ENCODE measurements around the gene SBF2.

SBF2 gene

GRCh38 chr11:9739123-9739900 is 554.7 kb downstream of the SBF2 start:
- no peak overlapping the region for H3K4me3 ChIP-seq (ENCODE audit: low read depth, low read length)
- TF ChIP-seq CTCF (conservative IDR thresholded peaks at IDR 0.05; ENCODE audit: low read depth, low read length) = no peak
- DNase-seq (ENCODE audit: low read depth) = no peak

- DNase-seq (ENCODE audit: low read depth) = no peak
- no peak overlapping the region for H3K4me3 ChIP-seq (ENCODE audit: low read depth, low read length)
- no peak for TF ChIP-seq CTCF (conservative IDR thresholded peaks at IDR 0.05; ENCODE audit: low read depth, low read length)
These were observed 555.3 kb downstream of the SBF2 start for GRCh38 chr11:9738707-9739106.

- DNase-seq (ENCODE audit: low read depth) = peak; percentile 42
- H3K4me3 ChIP-seq (ENCODE audit: low read depth, low read length) = no peak overlapping the region
- no peak for TF ChIP-seq CTCF (conservative IDR thresholded peaks at IDR 0.05; ENCODE audit: low read depth, low read length)
These were observed 555.9 kb downstream of the SBF2 start for GRCh38 chr11:9738116-9738515.

GRCh38 chr11:9736365-9736764 is 557.7 kb downstream of the SBF2 start:
- TF ChIP-seq CTCF (conservative IDR thresholded peaks at IDR 0.05; ENCODE audit: low read depth, low read length) = no peak
- no peak overlapping the region for H3K4me3 ChIP-seq (ENCODE audit: low read depth, low read length)
- DNase-seq (ENCODE audit: low read depth) = no peak

- TF ChIP-seq CTCF (conservative IDR thresholded peaks at IDR 0.05; ENCODE audit: low read depth, low read length) = no peak
These were observed 558.1 kb downstream of the SBF2 start for GRCh38 chr11:9735919-9736318.

GRCh38 chr11:9735236-9735635 is 558.8 kb downstream of the SBF2 start:
- no peak overlapping the region for H3K4me3 ChIP-seq (ENCODE audit: low read depth, low read length)
- TF ChIP-seq CTCF (conservative IDR thresholded peaks at IDR 0.05; ENCODE audit: low read depth, low read length) = no peak
- DNase-seq (ENCODE audit: low read depth) = no peak

More at GRCh38 chr11:9735919-9736318, 558.1 kb downstream of the SBF2 start:
- no peak overlapping the region for H3K4me3 ChIP-seq (ENCODE audit: low read depth, low read length)
- DNase-seq (ENCODE audit: low read depth) = no peak

GRCh38 chr11:9733212-9733611 is 560.8 kb downstream of the SBF2 start:
- TF ChIP-seq CTCF (conservative IDR thresholded peaks at IDR 0.05; ENCODE audit: low read depth, low read length) = no peak
- no peak for DNase-seq (ENCODE audit: low read depth)
- H3K4me3 ChIP-seq (ENCODE audit: low read depth, low read length) = no peak overlapping the region
